Measurements from ENCODE around the gene WNT7A. TPM values are rescaled to one million over a fixed set of nuclear protein-coding genes. Genes with fewer than 3 reads are reported as not detected.

Gene WNT7A
- total RNA-seq, 1 donor from 2014 or later = not detected

DNA sequence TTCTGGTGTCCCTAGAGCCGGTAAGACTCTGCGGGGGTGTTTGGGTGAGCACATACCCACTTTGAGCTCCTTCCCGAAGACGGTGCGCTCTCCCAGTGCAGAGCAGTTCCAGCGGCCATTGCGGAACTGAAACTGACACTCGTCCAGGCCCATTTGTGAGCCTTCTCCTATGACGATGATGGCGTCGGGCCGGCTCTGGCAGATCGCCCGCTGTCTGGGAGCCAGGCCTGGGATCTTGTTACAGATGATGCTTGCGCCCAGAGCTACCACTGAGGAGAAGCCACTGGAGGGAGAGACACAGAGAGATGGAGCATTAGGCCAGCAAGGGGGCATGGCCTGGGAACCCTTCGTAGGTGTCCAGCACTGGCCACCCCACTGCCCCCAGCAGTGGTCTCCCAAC lies 5.0 kb downstream of the WNT7A start:
- no peak overlapping the region for H3K4me3 Mint-ChIP-seq (ENCODE audit: unreplicated experiment)
- H3K36me3 Mint-ChIP-seq (ENCODE audit: unreplicated experiment) = no peaks in the 10 kb centered on the region
- no peak for DNase-seq (ENCODE audit: extremely low spot score, unreplicated experiment)
- no peaks in the 10 kb centered on the region for H3K9me3 Mint-ChIP-seq (ENCODE audit: unreplicated experiment)
- H3K4me1 Mint-ChIP-seq (ENCODE audit: unreplicated experiment) = peaks cover 4% of the 10 kb centered on the region
- H3K27me3 Mint-ChIP-seq (ENCODE audit: unreplicated experiment) = peaks cover 39% of the 10 kb centered on the region
- H3K27ac Mint-ChIP-seq (ENCODE audit: unreplicated experiment) = no peak overlapping the region
- TF ChIP-seq, protein P1, sequence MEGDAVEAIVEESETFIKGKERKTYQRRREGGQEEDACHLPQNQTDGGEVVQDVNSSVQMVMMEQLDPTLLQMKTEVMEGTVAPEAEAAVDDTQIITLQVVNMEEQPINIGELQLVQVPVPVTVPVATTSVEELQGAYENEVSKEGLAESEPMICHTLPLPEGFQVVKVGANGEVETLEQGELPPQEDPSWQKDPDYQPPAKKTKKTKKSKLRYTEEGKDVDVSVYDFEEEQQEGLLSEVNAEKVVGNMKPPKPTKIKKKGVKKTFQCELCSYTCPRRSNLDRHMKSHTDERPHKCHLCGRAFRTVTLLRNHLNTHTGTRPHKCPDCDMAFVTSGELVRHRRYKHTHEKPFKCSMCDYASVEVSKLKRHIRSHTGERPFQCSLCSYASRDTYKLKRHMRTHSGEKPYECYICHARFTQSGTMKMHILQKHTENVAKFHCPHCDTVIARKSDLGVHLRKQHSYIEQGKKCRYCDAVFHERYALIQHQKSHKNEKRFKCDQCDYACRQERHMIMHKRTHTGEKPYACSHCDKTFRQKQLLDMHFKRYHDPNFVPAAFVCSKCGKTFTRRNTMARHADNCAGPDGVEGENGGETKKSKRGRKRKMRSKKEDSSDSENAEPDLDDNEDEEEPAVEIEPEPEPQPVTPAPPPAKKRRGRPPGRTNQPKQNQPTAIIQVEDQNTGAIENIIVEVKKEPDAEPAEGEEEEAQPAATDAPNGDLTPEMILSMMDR (IDR thresholded peaks at IDR 0.05) = no peak

DNA sequence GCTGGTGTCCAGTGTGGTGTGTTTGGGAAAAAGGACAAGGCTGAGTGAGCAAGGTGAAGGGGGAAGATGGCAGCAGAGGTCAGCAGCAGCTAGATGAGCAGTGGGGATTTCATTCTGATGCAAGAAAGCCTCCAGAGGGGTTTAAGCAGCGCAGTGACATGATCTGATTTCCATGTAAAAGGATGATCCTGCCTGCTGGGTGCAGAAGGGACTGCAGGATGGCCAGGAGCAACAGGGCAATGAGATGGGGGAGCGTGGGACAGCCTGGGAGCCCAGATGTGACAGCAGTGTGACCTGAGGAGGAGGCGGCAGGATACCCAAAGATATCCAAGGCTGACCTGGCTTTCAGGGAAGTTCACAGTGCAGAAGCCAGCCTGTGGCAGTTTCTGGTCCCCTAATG lies 6.1 kb downstream of the WNT7A start:
- peaks cover 32% of the 10 kb centered on the region for H3K27me3 Mint-ChIP-seq (ENCODE audit: unreplicated experiment)
- no peaks in the 10 kb centered on the region for H3K9me3 Mint-ChIP-seq (ENCODE audit: unreplicated experiment)

DNA sequence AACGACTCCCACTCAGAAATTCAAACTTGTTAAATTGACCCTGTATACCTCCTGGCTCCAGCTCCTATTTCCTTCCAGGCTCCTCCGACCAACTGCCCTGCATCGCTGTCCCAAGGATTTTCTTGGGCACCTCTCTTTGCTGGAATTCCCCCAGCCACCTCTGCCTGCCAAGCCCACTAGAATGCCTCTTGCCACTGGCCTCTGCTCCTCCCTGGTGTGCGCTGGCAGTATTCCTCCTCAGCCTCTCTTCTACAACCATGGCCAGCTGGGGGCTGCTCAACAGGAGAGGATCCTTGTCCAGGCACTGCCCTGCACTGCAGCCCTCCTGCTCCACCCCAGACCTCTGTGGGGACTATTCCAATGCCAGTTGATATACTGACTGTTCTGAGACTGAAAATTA lies 7.4 kb downstream of the WNT7A start:
- no peak for DNase-seq (ENCODE audit: extremely low spot score, unreplicated experiment)
- Mint-ChIP-seq H3K27me3 (ENCODE audit: unreplicated experiment) (peaks cover 25% of the 10 kb centered on the region), H3K4me1 (ENCODE audit: unreplicated experiment) (no peaks in the 10 kb centered on the region)

More for the DNA sequence above, 6.1 kb downstream of the WNT7A start:
- no peak for DNase-seq (ENCODE audit: extremely low spot score, unreplicated experiment)
- Mint-ChIP-seq H3K27ac (ENCODE audit: unreplicated experiment) (no peak overlapping the region), H3K36me3 (ENCODE audit: unreplicated experiment) (no peaks in the 10 kb centered on the region), H3K4me3 (ENCODE audit: unreplicated experiment) (no peak overlapping the region), H3K4me1 (ENCODE audit: unreplicated experiment) (peaks cover 2% of the 10 kb centered on the region)
- TF ChIP-seq, protein P1 (IDR thresholded peaks at IDR 0.05) = no peak

DNA sequence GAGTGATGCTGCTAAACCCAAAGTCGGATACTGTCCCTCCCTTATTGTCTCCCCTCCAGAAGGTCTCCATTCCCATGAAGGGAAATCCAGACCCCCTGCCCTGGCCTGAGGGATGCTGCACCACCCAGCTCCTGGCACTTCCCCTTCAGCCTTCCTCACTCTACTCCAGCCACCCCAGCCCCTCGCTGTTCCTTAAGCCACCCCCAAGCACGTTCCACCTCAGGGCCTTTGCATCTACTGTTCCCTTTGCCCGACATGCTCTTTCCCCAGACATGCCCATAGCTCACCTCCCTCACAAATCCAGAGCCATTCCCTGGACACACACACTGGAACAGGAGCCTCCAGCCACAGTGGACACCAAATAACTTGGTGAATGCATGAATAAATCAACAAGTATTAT lies 8.1 kb downstream of the WNT7A start:
- H3K27ac Mint-ChIP-seq (ENCODE audit: unreplicated experiment) = no peak overlapping the region
- H3K4me1 Mint-ChIP-seq (ENCODE audit: unreplicated experiment) = no peaks in the 10 kb centered on the region
- H3K9me3 Mint-ChIP-seq (ENCODE audit: unreplicated experiment) = no peaks in the 10 kb centered on the region
- no peaks in the 10 kb centered on the region for H3K36me3 Mint-ChIP-seq (ENCODE audit: unreplicated experiment)
- H3K27me3 Mint-ChIP-seq (ENCODE audit: unreplicated experiment) = peaks cover 19% of the 10 kb centered on the region
- DNase-seq (ENCODE audit: extremely low spot score, unreplicated experiment) = no peak
- TF ChIP-seq, protein P1 (IDR thresholded peaks at IDR 0.05) = no peak
- no peak overlapping the region for H3K4me3 Mint-ChIP-seq (ENCODE audit: unreplicated experiment)

More for the DNA sequence above, 7.4 kb downstream of the WNT7A start:
- H3K27ac Mint-ChIP-seq (ENCODE audit: unreplicated experiment) = no peak overlapping the region
- no peak overlapping the region for H3K4me3 Mint-ChIP-seq (ENCODE audit: unreplicated experiment)
- no peaks in the 10 kb centered on the region for H3K9me3 Mint-ChIP-seq (ENCODE audit: unreplicated experiment)
- no peaks in the 10 kb centered on the region for H3K36me3 Mint-ChIP-seq (ENCODE audit: unreplicated experiment)
- TF ChIP-seq, protein P1 (IDR thresholded peaks at IDR 0.05) = no peak

DNA sequence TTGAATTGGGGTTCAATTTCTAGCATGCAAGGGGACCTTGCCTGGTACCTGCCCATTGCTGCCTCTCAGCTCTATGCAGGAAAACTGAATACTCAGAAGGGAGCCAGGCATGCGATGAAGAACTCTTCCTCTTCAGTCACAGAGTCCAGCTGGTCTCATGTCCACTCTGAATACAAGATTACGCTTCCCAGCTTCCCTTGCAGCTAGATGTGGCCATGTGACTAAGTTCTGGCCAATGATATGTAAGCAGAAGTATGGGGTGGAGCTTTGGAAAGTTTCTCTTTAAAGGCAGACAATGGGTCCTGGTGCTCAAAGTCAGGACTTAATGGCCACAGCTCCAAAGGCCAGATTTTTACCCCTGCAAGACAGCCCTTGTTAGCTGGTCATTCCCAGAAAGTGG lies 9.0 kb downstream of the WNT7A start:
- no peak for DNase-seq (ENCODE audit: extremely low spot score, unreplicated experiment)
- Mint-ChIP-seq H3K36me3 (ENCODE audit: unreplicated experiment) (no peaks in the 10 kb centered on the region), H3K4me1 (ENCODE audit: unreplicated experiment) (no peaks in the 10 kb centered on the region), H3K9me3 (ENCODE audit: unreplicated experiment) (no peaks in the 10 kb centered on the region), H3K27ac (ENCODE audit: unreplicated experiment) (no peak overlapping the region), H3K4me3 (ENCODE audit: unreplicated experiment) (no peak overlapping the region), H3K27me3 (ENCODE audit: unreplicated experiment) (peaks cover 12% of the 10 kb centered on the region)
- TF ChIP-seq, protein P1 (IDR thresholded peaks at IDR 0.05) = no peak
